Liver (tissue), 9 donors: ENCODE measurements around the gene RXFP3. TPM values are rescaled to one million over a fixed set of nuclear protein-coding genes. Genes with fewer than 3 reads are reported as not detected.

ENCODE experiments used
- DNase-seq: peaks from one replicate; pipeline ENCODE4 v3.0.0-alpha.2; 2017; ENCODE audit warnings: low spot score
- H3K27ac ChIP-seq, 2 donors: one replicate each; pipeline ENCODE4 v1.7.0; 2013; ENCODE audit warnings: inconsistent platforms in 2 of 2, low read length in 2 of 2, control low read depth in 1 of 2, low read depth in 1 of 2, mild to moderate bottlenecking in 1 of 2
- H3K27me3 ChIP-seq, 4 donors: one replicate each; pipeline versions ENCODE4 v1.6.1 to v1.7.0; 2013; ENCODE audit warnings: low read length in 3 of 4, inconsistent platforms in 1 of 4, mild to moderate bottlenecking in 1 of 4, moderate library complexity in 1 of 4; ENCODE audit not compliant: control insufficient read depth in 4 of 4, insufficient read depth in 4 of 4
- H3K36me3 ChIP-seq, 4 donors: one replicate each; pipeline versions ENCODE4 v1.6.1 to v1.7.0; 2013; ENCODE audit warnings: low read length in 3 of 4, mild to moderate bottlenecking in 3 of 4, low read depth in 1 of 4, moderate library complexity in 1 of 4; ENCODE audit not compliant: control insufficient read depth in 4 of 4, insufficient read depth in 3 of 4
- H3K4me1 ChIP-seq, 4 donors: one replicate each; pipeline versions ENCODE4 v1.6.1 to v1.7.0; 2013; ENCODE audit warnings: low read length in 3 of 4, mild to moderate bottlenecking in 3 of 4, moderate library complexity in 1 of 4; ENCODE audit not compliant: control insufficient read depth in 4 of 4, insufficient read depth in 4 of 4
- H3K4me3 ChIP-seq, 3 donors: one replicate each; pipeline versions ENCODE4 v1.6.1 to v1.7.0; 2013; ENCODE audit warnings: low read length in 3 of 3, control low read depth in 1 of 3, low read depth in 1 of 3, mild to moderate bottlenecking in 1 of 3
- H3K9ac ChIP-seq, 2 donors: one replicate each; pipeline ENCODE4 v1.7.0; 2013; ENCODE audit warnings: low read length in 2 of 2, mild to moderate bottlenecking in 2 of 2, moderate library complexity in 2 of 2, control low read depth in 1 of 2, low read depth in 1 of 2
- H3K9me3 ChIP-seq, 4 donors: one replicate each; pipeline versions ENCODE4 v1.6.1 to v1.7.0; 2013; ENCODE audit warnings: low read length in 3 of 4; ENCODE audit not compliant: control insufficient read depth in 4 of 4
- EGR1 ChIP-seq, 2 donors: IDR thresholded peaks; 2 replicates each; pipeline ENCODE4 v1.6.1; 2016 to 2018; ENCODE audit warnings: antibody characterized with exemption in 2 of 2, low read depth in 2 of 2
- FOXA1 ChIP-seq: IDR thresholded peaks from 2 replicates; pipeline ENCODE4 v1.6.1; 2016; ENCODE audit warnings: antibody characterized with exemption
- GABPA ChIP-seq, 2 donors: IDR thresholded peaks in 1 of 2; conservative IDR thresholded peaks in 1 of 2; 2 replicates each; pipeline ENCODE4 v1.6.1; 2016; ENCODE audit warnings: antibody characterized with exemption in 2 of 2, mild to moderate bottlenecking in 1 of 2, moderate library complexity in 1 of 2
- HNF4A ChIP-seq, 2 donors: conservative IDR thresholded peaks; 2 replicates each; pipeline ENCODE4 v1.6.1; 2016; ENCODE audit warnings: antibody characterized with exemption in 2 of 2, mild to moderate bottlenecking in 2 of 2
- HNF4G ChIP-seq: IDR thresholded peaks from 2 replicates; pipeline ENCODE4 v1.6.1; 2016; ENCODE audit warnings: antibody characterized with exemption
- JUND ChIP-seq, 2 donors: IDR thresholded peaks; 2 replicates each; pipeline ENCODE4 v1.6.1; 2016; ENCODE audit warnings: antibody characterized with exemption in 2 of 2
- NR2F2 ChIP-seq: IDR thresholded peaks from 2 replicates; pipeline ENCODE4 v1.6.1; 2016; ENCODE audit warnings: antibody characterized with exemption
- RAD21 ChIP-seq, 2 donors: IDR thresholded peaks; 2 replicates each; pipeline ENCODE4 v1.6.1; 2016; ENCODE audit warnings: antibody characterized with exemption in 2 of 2, mild to moderate bottlenecking in 2 of 2
- RXRA ChIP-seq, 2 donors: IDR thresholded peaks; 2 replicates each; pipeline ENCODE4 v1.6.1; 2017 to 2018; ENCODE audit warnings: antibody characterized with exemption in 2 of 2, mild to moderate bottlenecking in 1 of 2
- SP1 ChIP-seq: IDR thresholded peaks from 2 replicates; pipeline ENCODE4 v1.6.1; 2018; ENCODE audit warnings: antibody characterized with exemption, mild to moderate bottlenecking
- TAF1 ChIP-seq: conservative IDR thresholded peaks from 2 replicates; pipeline ENCODE4 v1.6.1; 2016; ENCODE audit warnings: antibody characterized with exemption, mild to moderate bottlenecking
- YY1 ChIP-seq: IDR thresholded peaks from 2 replicates; pipeline ENCODE4 v1.6.1; 2016; ENCODE audit warnings: antibody characterized with exemption, mild to moderate bottlenecking
- WGBS: extraction: QIAGEN DNeasy Blood & Tissue Kit; methylation state at CpG from one replicate; pipeline ENCODE4 v1.1.7; 2013; 5-methylcytosine and 5-hydroxymethylcytosine counted together
- polyA plus RNA-seq, 2 donors: library from polyadenylated mRNA; stranded (reverse) in 1 of 2; unstranded in 1 of 2; fragments of 200-250 nt in 1 of 2; fragments of >200 nt in 1 of 2; fragmentation: Nextera tagmentation in 1 of 2; extraction: Ambion mirVana in 1 of 2; gene quantifications; one replicate each; pipeline versions ENCODE4 v1.2.1 to v1.2.3, GENCODE V29; 2013 to 2015
- total RNA-seq, 2 donors: library from RNA; depleted of rRNA; stranded (reverse); fragments of >200 nt; gene quantifications; one replicate each; pipeline ENCODE4 v1.2.3, GENCODE V29; 2014
- TF ChIP-seq, protein P1 (sequence below): IDR thresholded peaks from 2 replicates; pipeline ENCODE4 v1.6.1; 2016; ENCODE audit warnings: antibody characterized with exemption
- TF ChIP-seq, protein P2 (sequence below): IDR thresholded peaks from 2 replicates; pipeline ENCODE4 v1.6.1; 2016; ENCODE audit warnings: antibody characterized with exemption, mild to moderate bottlenecking
- TF ChIP-seq, protein P3 (sequence below): fragments of 150-350 bp; IDR thresholded peaks from 2 replicates; pipeline ENCODE4 v1.5.1; 2017; ENCODE audit warnings: improper control_type of control experiment, low read depth, low read length; ENCODE audit not compliant: missing input control
- TF ChIP-seq, protein P4 (sequence below): IDR thresholded peaks from 2 replicates; pipeline ENCODE4 v1.6.1; 2016; ENCODE audit warnings: antibody characterized with exemption
- TF ChIP-seq, protein P5 (sequence below): IDR thresholded peaks from 2 replicates; pipeline ENCODE4 v1.6.1; 2016; ENCODE audit warnings: antibody characterized with exemption
- donor health status: healthy.
- donor health status: healthy.
- donor health status: healthy.
- donor health status: healthy.
- donor health status: healthy.

RXFP3 gene
- total and polyA plus RNA-seq, 4 donors = not detected

DNA sequence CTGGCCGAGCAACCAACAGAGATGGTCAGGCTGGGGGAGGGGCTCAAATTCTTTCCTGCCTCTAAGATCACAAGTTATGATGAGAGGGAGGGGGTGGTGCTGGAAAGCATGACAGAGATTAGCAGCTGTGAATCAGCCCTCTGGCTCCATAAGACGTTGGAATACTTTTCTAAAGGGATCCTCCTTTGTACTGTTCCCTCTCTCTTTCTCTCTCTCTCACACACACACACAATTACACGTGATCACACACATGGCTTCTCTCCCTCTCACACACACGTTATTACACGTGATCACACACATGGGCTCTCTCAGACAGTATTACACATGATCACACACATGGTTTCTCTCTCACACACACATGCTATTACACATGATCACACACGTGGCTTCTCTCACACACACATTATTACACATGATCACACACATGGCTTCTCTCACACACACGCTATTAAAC, 48.5 kb downstream of the RXFP3 start, which contains the start of gene SLC45A2:
SLC45A2 (minus strand) TSS at position 23 of the 454 bp plus-strand sequence. CDS start 110 bp downstream, outside the sequence.
- peaks cover 4 to 27% (median 24%) of the 10 kb centered on the region in 4 donors for H3K36me3 ChIP-seq
- WGBS = 78% methylated on average over 7 of the region's 7 CpGs
- H3K4me1 ChIP-seq = peaks cover 0 to 13% (median 4%) of the 10 kb centered on the region in 4 donors
- TF ChIP-seq, protein P1, sequence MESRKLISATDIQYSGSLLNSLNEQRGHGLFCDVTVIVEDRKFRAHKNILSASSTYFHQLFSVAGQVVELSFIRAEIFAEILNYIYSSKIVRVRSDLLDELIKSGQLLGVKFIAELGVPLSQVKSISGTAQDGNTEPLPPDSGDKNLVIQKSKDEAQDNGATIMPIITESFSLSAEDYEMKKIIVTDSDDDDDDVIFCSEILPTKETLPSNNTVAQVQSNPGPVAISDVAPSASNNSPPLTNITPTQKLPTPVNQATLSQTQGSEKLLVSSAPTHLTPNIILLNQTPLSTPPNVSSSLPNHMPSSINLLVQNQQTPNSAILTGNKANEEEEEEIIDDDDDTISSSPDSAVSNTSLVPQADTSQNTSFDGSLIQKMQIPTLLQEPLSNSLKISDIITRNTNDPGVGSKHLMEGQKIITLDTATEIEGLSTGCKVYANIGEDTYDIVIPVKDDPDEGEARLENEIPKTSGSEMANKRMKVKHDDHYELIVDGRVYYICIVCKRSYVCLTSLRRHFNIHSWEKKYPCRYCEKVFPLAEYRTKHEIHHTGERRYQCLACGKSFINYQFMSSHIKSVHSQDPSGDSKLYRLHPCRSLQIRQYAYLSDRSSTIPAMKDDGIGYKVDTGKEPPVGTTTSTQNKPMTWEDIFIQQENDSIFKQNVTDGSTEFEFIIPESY = no peak
- no peak for TF ChIP-seq HNF4G
- no peak for TF ChIP-seq FOXA1
- TF ChIP-seq NR2F2 = no peak
- TF ChIP-seq, protein P2, sequence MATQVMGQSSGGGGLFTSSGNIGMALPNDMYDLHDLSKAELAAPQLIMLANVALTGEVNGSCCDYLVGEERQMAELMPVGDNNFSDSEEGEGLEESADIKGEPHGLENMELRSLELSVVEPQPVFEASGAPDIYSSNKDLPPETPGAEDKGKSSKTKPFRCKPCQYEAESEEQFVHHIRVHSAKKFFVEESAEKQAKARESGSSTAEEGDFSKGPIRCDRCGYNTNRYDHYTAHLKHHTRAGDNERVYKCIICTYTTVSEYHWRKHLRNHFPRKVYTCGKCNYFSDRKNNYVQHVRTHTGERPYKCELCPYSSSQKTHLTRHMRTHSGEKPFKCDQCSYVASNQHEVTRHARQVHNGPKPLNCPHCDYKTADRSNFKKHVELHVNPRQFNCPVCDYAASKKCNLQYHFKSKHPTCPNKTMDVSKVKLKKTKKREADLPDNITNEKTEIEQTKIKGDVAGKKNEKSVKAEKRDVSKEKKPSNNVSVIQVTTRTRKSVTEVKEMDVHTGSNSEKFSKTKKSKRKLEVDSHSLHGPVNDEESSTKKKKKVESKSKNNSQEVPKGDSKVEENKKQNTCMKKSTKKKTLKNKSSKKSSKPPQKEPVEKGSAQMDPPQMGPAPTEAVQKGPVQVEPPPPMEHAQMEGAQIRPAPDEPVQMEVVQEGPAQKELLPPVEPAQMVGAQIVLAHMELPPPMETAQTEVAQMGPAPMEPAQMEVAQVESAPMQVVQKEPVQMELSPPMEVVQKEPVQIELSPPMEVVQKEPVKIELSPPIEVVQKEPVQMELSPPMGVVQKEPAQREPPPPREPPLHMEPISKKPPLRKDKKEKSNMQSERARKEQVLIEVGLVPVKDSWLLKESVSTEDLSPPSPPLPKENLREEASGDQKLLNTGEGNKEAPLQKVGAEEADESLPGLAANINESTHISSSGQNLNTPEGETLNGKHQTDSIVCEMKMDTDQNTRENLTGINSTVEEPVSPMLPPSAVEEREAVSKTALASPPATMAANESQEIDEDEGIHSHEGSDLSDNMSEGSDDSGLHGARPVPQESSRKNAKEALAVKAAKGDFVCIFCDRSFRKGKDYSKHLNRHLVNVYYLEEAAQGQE = no peak
- TF ChIP-seq SP1 = no peak
- TF ChIP-seq, protein P3, sequence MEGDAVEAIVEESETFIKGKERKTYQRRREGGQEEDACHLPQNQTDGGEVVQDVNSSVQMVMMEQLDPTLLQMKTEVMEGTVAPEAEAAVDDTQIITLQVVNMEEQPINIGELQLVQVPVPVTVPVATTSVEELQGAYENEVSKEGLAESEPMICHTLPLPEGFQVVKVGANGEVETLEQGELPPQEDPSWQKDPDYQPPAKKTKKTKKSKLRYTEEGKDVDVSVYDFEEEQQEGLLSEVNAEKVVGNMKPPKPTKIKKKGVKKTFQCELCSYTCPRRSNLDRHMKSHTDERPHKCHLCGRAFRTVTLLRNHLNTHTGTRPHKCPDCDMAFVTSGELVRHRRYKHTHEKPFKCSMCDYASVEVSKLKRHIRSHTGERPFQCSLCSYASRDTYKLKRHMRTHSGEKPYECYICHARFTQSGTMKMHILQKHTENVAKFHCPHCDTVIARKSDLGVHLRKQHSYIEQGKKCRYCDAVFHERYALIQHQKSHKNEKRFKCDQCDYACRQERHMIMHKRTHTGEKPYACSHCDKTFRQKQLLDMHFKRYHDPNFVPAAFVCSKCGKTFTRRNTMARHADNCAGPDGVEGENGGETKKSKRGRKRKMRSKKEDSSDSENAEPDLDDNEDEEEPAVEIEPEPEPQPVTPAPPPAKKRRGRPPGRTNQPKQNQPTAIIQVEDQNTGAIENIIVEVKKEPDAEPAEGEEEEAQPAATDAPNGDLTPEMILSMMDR = no peak
- TF ChIP-seq, protein P4, sequence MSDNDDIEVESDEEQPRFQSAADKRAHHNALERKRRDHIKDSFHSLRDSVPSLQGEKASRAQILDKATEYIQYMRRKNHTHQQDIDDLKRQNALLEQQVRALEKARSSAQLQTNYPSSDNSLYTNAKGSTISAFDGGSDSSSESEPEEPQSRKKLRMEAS = no peak
- DNase-seq = no peak
- H3K9me3 ChIP-seq = no peaks in the 10 kb centered on the region
- no peak within 1 kb of the TSS for H3K9ac ChIP-seq
- no peak within 1 kb of the TSS for H3K27ac ChIP-seq
- no peak within 1 kb of the TSS for H3K4me3 ChIP-seq
- H3K27me3 ChIP-seq = no peaks in the 10 kb centered on the region

DNA sequence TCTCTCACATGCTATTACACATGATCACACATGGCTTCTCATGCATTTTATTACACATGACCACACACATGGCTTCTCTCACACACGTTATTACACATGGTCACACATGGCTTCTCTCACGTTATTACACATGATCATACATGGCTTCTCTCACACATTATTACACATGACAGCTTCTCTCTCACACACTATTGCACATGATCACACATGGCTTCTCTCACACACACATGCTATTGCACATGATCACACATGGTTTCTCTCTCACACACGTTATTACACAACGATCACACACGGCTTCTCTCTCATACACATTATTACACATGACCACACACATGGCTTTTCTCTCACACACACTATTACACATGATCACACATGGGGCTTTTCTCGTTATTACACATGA, 49.3 kb downstream of the RXFP3 start:
- H3K27ac ChIP-seq = no peak overlapping the region
- no peaks in the 10 kb centered on the region for H3K27me3 ChIP-seq
- H3K9ac ChIP-seq = no peak overlapping the region
- peaks cover 4 to 27% (median 26%) of the 10 kb centered on the region in 4 donors for H3K36me3 ChIP-seq
- DNase-seq = no peak
- no peak overlapping the region for H3K4me3 ChIP-seq
- H3K9me3 ChIP-seq = no peaks in the 10 kb centered on the region
- WGBS = 97% methylated on average over 6 of the region's 6 CpGs
- peaks cover 0 to 13% (median 3%) of the 10 kb centered on the region in 4 donors for H3K4me1 ChIP-seq
- TF ChIP-seq GABPA (IDR thresholded peaks at IDR 0.05 in 1 of 2, conservative IDR thresholded peaks at IDR 0.05 in 1 of 2) (no peak), RXRA (IDR thresholded peaks at IDR 0.05) (no peak), TAF1 (no peak), FOXA1 (no peak), RAD21 (IDR thresholded peaks at IDR 0.05) (no peak), YY1 (no peak), HNF4A (conservative IDR thresholded peaks at IDR 0.05) (no peak), NR2F2 (no peak), EGR1 (IDR thresholded peaks at IDR 0.05; ENCODE audit: low read depth in 2 of 2) (no peak), JUND (IDR thresholded peaks at IDR 0.05) (no peak), SP1 (no peak)
- TF ChIP-seq, protein P5, sequence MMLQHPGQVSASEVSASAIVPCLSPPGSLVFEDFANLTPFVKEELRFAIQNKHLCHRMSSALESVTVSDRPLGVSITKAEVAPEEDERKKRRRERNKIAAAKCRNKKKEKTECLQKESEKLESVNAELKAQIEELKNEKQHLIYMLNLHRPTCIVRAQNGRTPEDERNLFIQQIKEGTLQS = no peak
- TF ChIP-seq, protein P4 = no peak
- TF ChIP-seq, protein P3 = no peak
- TF ChIP-seq, protein P2 = no peak
